HG03460 (cell line): ENCODE measurements around the gene KRTAP2-1.
"Not testable (repeated sequence)": the region's sequence is repeated elsewhere in the genome, so short reads cannot be mapped to it uniquely, and the experiment has no call there.

Experiments
- ATAC-seq: cut with Tn5 transposase; IDR thresholded peaks from one replicate; pipeline ENCODE4 v1.9.1; 2021; ENCODE audit not compliant: unreplicated experiment

The KRTAP2-1 gene

GRCh38 chr17:41058741-41059140, 11.6 kb upstream of the KRTAP2-1 start:
- no peak for ATAC-seq

GRCh38 chr17:41057547-41057946, 10.4 kb upstream of the KRTAP2-1 start:
- no peak for ATAC-seq

- not testable (repeated sequence) for ATAC-seq
These were observed 8.0 kb upstream of the KRTAP2-1 start, which contains the start of gene KRTAP2-2 for GRCh38 chr17:41055130-41055529. Gene KRTAP2-2 (minus strand): TSS chr17:41055230. CDS start chr17:41055211, 19 bp downstream.

GRCh38 chr17:41054556-41054955, 7.4 kb upstream of the KRTAP2-1 start:
- not testable (repeated sequence) for ATAC-seq

- ATAC-seq, result no peak
These were observed 6.9 kb upstream of the KRTAP2-1 start for GRCh38 chr17:41054025-41054424.

GRCh38 chr17:41052566-41052965, 5.5 kb upstream of the KRTAP2-1 start:
- ATAC-seq, result no peak

- ATAC-seq, result no peak
These were observed 2.0 kb upstream of the KRTAP2-1 start for GRCh38 chr17:41049110-41049509.

GRCh38 chr17:41048441-41048840, 1.3 kb upstream of the KRTAP2-1 start:
- no peak for ATAC-seq

- ATAC-seq, result no peak
These were observed 4.2 kb downstream of the KRTAP2-1 start for GRCh38 chr17:41042953-41043352.

- not testable (repeated sequence) for ATAC-seq
These were observed 6.1 kb downstream of the KRTAP2-1 start, which contains the start of gene KRTAP1-1 for GRCh38 chr17:41040783-41041571. Gene KRTAP1-1 (minus strand): TSS chr17:41041450. CDS start chr17:41041397, 53 bp downstream.

- no peak for ATAC-seq
These were observed 9.2 kb downstream of the KRTAP2-1 start for GRCh38 chr17:41037853-41038350.

GRCh38 chr17:41034346-41034935, 12.7 kb downstream of the KRTAP2-1 start, which contains the start of gene KRTAP1-3:
Gene KRTAP1-3 (minus strand): TSS chr17:41034874. CDS start chr17:41034821, 53 bp downstream.
- ATAC-seq, result not testable (repeated sequence)

- ATAC-seq, result no peak
These were observed 17.4 kb downstream of the KRTAP2-1 start, which contains the start of gene KRTAP1-4 for GRCh38 chr17:41029633-41030245. Gene KRTAP1-4 (minus strand): TSS chr17:41030195. CDS start chr17:41030078, 117 bp downstream.

- no peak for ATAC-seq
These were observed 20.2 kb downstream of the KRTAP2-1 start, which contains the start of gene KRTAP1-5 for GRCh38 chr17:41026715-41027471. Gene KRTAP1-5 (minus strand): TSS chr17:41027208. CDS start chr17:41027155, 53 bp downstream.

GRCh38 chr17:41024697-41025096, 22.4 kb downstream of the KRTAP2-1 start:
- no peak for ATAC-seq

- no peak for ATAC-seq
These were observed 26.8 kb downstream of the KRTAP2-1 start for GRCh38 chr17:41020336-41020735.

GRCh38 chr17:41019415-41019814, 27.7 kb downstream of the KRTAP2-1 start:
- no peak for ATAC-seq

- ATAC-seq, result no peak
These were observed 28.6 kb downstream of the KRTAP2-1 start for GRCh38 chr17:41018541-41018940.

- ATAC-seq, result no peak
These were observed 30.4 kb downstream of the KRTAP2-1 start for GRCh38 chr17:41016578-41017215.

- ATAC-seq, result no peak
These were observed 31.7 kb downstream of the KRTAP2-1 start for GRCh38 chr17:41015454-41015853.
